NB4 (cell line): ENCODE results near the gene SHC2.

Experiments
- MAX ChIP-seq: IDR thresholded peaks from 2 replicates; pipeline ENCODE4 v1.6.1; 2011; ENCODE audit warnings: low read depth, low read length
- POLR2A ChIP-seq: IDR thresholded peaks from 2 replicates; pipeline ENCODE4 v1.6.1; 2011; ENCODE audit warnings: mild to moderate bottlenecking; ENCODE audit not compliant: insufficient read length; ENCODE audit errors: extremely low read depth
- TF ChIP-seq, protein P1 (sequence below): IDR thresholded peaks from one replicate; pipeline ENCODE4 v1.5.1; 2012; ENCODE audit warnings: low read depth, low read length

DNA sequence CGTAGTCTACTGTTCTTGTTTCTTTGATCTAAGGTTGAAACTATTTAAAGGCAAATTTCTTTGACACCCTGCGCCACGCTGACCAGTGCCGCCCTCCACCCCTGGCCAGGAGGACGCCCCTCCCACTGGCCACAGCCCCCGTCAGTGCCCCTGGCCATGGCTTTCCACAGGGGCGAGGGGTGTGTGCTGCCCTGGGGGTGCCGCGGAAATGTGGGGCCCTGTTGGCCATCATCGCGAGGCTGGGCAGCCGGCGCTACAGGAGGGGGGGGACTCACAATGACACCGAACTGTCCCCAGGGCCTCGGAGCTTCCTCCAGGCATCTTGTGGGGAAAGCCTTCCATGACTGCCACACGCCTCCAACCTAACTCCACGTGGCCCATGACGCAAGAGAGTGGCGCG, 10.9 kb downstream of the SHC2 start:
- TF ChIP-seq, protein P1, sequence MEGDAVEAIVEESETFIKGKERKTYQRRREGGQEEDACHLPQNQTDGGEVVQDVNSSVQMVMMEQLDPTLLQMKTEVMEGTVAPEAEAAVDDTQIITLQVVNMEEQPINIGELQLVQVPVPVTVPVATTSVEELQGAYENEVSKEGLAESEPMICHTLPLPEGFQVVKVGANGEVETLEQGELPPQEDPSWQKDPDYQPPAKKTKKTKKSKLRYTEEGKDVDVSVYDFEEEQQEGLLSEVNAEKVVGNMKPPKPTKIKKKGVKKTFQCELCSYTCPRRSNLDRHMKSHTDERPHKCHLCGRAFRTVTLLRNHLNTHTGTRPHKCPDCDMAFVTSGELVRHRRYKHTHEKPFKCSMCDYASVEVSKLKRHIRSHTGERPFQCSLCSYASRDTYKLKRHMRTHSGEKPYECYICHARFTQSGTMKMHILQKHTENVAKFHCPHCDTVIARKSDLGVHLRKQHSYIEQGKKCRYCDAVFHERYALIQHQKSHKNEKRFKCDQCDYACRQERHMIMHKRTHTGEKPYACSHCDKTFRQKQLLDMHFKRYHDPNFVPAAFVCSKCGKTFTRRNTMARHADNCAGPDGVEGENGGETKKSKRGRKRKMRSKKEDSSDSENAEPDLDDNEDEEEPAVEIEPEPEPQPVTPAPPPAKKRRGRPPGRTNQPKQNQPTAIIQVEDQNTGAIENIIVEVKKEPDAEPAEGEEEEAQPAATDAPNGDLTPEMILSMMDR: no peak
- no peak for TF ChIP-seq POLR2A
- no peak for TF ChIP-seq MAX
